K562 (cell line): Measurements from ENCODE around the gene SURF4. TPM values are rescaled to one million over a fixed set of nuclear protein-coding genes. Genes with fewer than 3 reads are reported as not detected.

Experiments
- ATAC-seq: fragments of 200-7000 bp; cut with Tn5 transposase; 3 replicates; pipeline ENCODE4 v1.9.1; 2020; ENCODE audit warnings: moderate library complexity
- BruUV-seq: library from RNA; stranded (reverse); fragments of 400-500 nt; replicated peaks from 2 replicates; lab custom pipeline; 2021; lab: Mats Ljungman, UMichigan
- CTCF ChIA-PET: fragments of 300-600 bp; formaldehyde crosslinking; extraction: SDS; loops from one replicate; lab custom pipeline; 2021; ENCODE audit warnings: low intra/inter-chr PET ratio; lab: Yijun Ruan, JAX
- POLR2A ChIA-PET: fragments of 300-600, 350-650 bp; sonication (Branson Sonifier 250); formaldehyde crosslinking; extraction: SDS; loops from one replicate; lab custom pipeline; 2021; ENCODE audit warnings: antibody characterized with exemption, inconsistent platforms; lab: Yijun Ruan, JAX
- DNase-seq, 4 experiments: peaks; one replicate each; pipeline versions ENCODE4 v3.0.0 to v3.0.0-alpha.2; 2011 to 2018; ENCODE audit warnings: low spot score in 3 of 4, mixed read lengths in 3 of 4; ENCODE audit errors: extremely low read depth in 1 of 4
- FAIRE-seq: peaks from 2 replicates; lab custom pipeline; 2011; peaks lifted over from hg19 to GRCh38; lab: Jason Lieb, UNC
- H2AFZ ChIP-seq: 2 replicates; pipeline ENCODE4 v1.6.0; 2011; ENCODE audit warnings: low read depth, low read length, control low read depth, inconsistent platforms
- H3K27ac ChIP-seq: fragments of 200-600 bp; 3 replicates; pipeline ENCODE4 v1.8.0; 2011; ENCODE audit warnings: low read depth, mild to moderate bottlenecking, control low read depth, inconsistent platforms, low read length, moderate library complexity, mixed read lengths; ENCODE audit errors: extremely low read depth
- H3K27me3 ChIP-seq, 2 experiments: fragments of 300-600 bp in 1 of 2; 2 replicates in 1 of 2; 3 replicates in 1 of 2; pipeline versions ENCODE4 v1.6.0 to v1.8.0; 2011; ENCODE audit warnings: inconsistent platforms in 2 of 2, low read length in 2 of 2, mild to moderate bottlenecking in 1 of 2, mixed read lengths in 1 of 2, moderate library complexity in 1 of 2; ENCODE audit not compliant: control insufficient read depth in 2 of 2, insufficient read depth in 2 of 2
- H3K36me3 ChIP-seq: fragments of 300-600 bp; 3 replicates; pipeline ENCODE4 v1.8.0; 2011; ENCODE audit warnings: mild to moderate bottlenecking, low read length, inconsistent platforms; ENCODE audit not compliant: control insufficient read depth, insufficient read depth
- H3K4me1 ChIP-seq, 2 experiments: fragments of 200-600 bp in 1 of 2; replicated peaks in 1 of 2; 2 replicates in 1 of 2; 3 replicates in 1 of 2; pipeline versions ENCODE4 v1.5.1 to v1.8.0; 2011; ENCODE audit warnings: inconsistent platforms in 2 of 2, low read length in 2 of 2, mild to moderate bottlenecking in 1 of 2, mixed read lengths in 1 of 2, moderate library complexity in 1 of 2; ENCODE audit not compliant: control insufficient read depth in 2 of 2, insufficient read depth in 2 of 2
- H3K4me2 ChIP-seq: 2 replicates; pipeline ENCODE4 v1.6.1; 2011; ENCODE audit warnings: low read length, control low read depth, inconsistent platforms, mixed read lengths; ENCODE audit not compliant: insufficient read depth
- H3K4me3 ChIP-seq: fragments of 200-600 bp; sonication (generic), shearing (Covaris generic); 2 replicates; pipeline ENCODE4 v1.5.1; 2016; ENCODE audit warnings: control low read depth, inconsistent platforms
- H3K79me2 ChIP-seq: fragments of 200-600 bp; 3 replicates; pipeline ENCODE4 v1.8.0; 2011; ENCODE audit warnings: low read length, inconsistent platforms; ENCODE audit not compliant: control insufficient read depth, insufficient read depth
- H3K9ac ChIP-seq, 2 experiments: 2 replicates each; pipeline versions ENCODE4 v1.6.0 to v1.6.1; 2011; ENCODE audit warnings: low read depth in 2 of 2, low read length in 2 of 2, control low read depth in 1 of 2, inconsistent platforms in 1 of 2, mild to moderate bottlenecking in 1 of 2, mixed read lengths in 1 of 2; ENCODE audit not compliant: insufficient read depth in 1 of 2
- H3K9me1 ChIP-seq: one replicate; pipeline ENCODE4 v1.6.0; 2011; ENCODE audit warnings: inconsistent platforms, mild to moderate bottlenecking, low read length, moderate library complexity; ENCODE audit not compliant: control insufficient read depth, insufficient read depth
- H3K9me3 ChIP-seq: replicated peaks from 2 replicates; pipeline ENCODE4 v1.5.1; 2011; ENCODE audit warnings: low read depth, low read length, inconsistent platforms; ENCODE audit not compliant: control insufficient read depth, insufficient read depth
- H4K20me1 ChIP-seq: replicated peaks from 2 replicates; pipeline ENCODE4 v1.6.1; 2011; ENCODE audit warnings: low read length, inconsistent platforms, mixed read lengths; ENCODE audit not compliant: control insufficient read depth, insufficient read depth
- BCLAF1 ChIP-seq, 2 experiments: fragments of 450-650 bp in 1 of 2; IDR thresholded peaks; 2 replicates each; pipeline ENCODE4 v1.6.1; 2011 to 2017; ENCODE audit warnings: low read depth in 2 of 2, antibody characterized with exemption in 1 of 2, borderline replicate concordance in 1 of 2, low read length in 1 of 2, mild to moderate bottlenecking in 1 of 2, mixed read lengths in 1 of 2; ENCODE audit not compliant: control insufficient read depth in 1 of 2
- E2F5 ChIP-seq: sonication (generic); formaldehyde crosslinking; IDR thresholded peaks from 2 replicates; pipeline ENCODE4 v1.8.0; 2022; ENCODE audit warnings: mild to moderate bottlenecking, missing genetic modification reagents
- EZH2 ChIP-seq: IDR thresholded peaks from 2 replicates; pipeline ENCODE4 v1.6.1; 2012; ENCODE audit warnings: low read depth, mild to moderate bottlenecking, inconsistent platforms, low read length, borderline replicate concordance
- RBFOX2 ChIP-seq: fragments of 200-400 bp; formaldehyde crosslinking; IDR thresholded peaks from 2 replicates; pipeline ENCODE4 v1.6.1; 2017; ENCODE audit warnings: low read depth, mild to moderate bottlenecking, low read length, moderate library complexity
- THRAP3 ChIP-seq: fragments of 450-650 bp; IDR thresholded peaks from 2 replicates; pipeline ENCODE4 v1.6.1; 2016; ENCODE audit warnings: mild to moderate bottlenecking, inconsistent platforms, borderline replicate concordance
- VEZF1 ChIP-seq: fragments of 200-800 bp; sonication (Bioruptor generic); IDR thresholded peaks from 2 replicates; pipeline ENCODE4 v1.6.1; 2017; ENCODE audit warnings: missing genetic modification characterization, missing compliant biosample characterization
- ZNF740 ChIP-seq, 3 experiments: fragments of 200-800 bp in 1 of 3; sonication (Bioruptor generic) in 1 of 3; sonication (generic) in 1 of 3; formaldehyde crosslinking in 1 of 3; IDR thresholded peaks; 2 replicates each; pipeline versions ENCODE4 v1.6.1 to v1.8.0; 2016 to 2022; ENCODE audit warnings: mild to moderate bottlenecking in 2 of 3, missing compliant biosample characterization in 2 of 3, missing genetic modification characterization in 2 of 3, missing genetic modification reagents in 1 of 3
- WGBS: fragments of 100-300 bp; shearing (Covaris generic); methylation state at CpG from one replicate; pipeline ENCODE4 v1.1.6; 2016; ENCODE audit warnings: low coverage, mixed read lengths; ENCODE audit not compliant: insufficient coverage; ENCODE audit errors: missing lambda C conversion rate; 5-methylcytosine and 5-hydroxymethylcytosine counted together
- in situ Hi-C: fragments of 300-500 bp; cut with MboI; formaldehyde crosslinking; loops from 4 replicates; pipeline ENCODE4 v1.15.0; 2018; ENCODE audit warnings: inconsistent platforms, mixed read lengths
- intact Hi-C: fragments of 100-400 bp; cut with micrococcal nuclease; formaldehyde crosslinking; loops from 2 replicates; pipeline ENCODE4 v1.14.2; 2022
- polyA plus RNA-seq, 8 experiments: library from polyadenylated mRNA; depleted of rRNA in 4 of 8; stranded (reverse) in 5 of 8; unstranded in 3 of 8; fragments of >200 nt; fragmentation: Nextera tagmentation in 2 of 8; fragmentation: Illumina TruSeq in 1 of 8; extraction: Ambion mirVana in 2 of 8; extraction: Trizol in 1 of 8; gene quantifications; 2 replicates each; pipeline versions ENCODE4 v1.2.1 to v1.2.3, GENCODE V29; 2011 to 2014; ENCODE audit warnings: inconsistent platforms in 1 of 8, missing spikeins in 1 of 8
- total RNA-seq, 7 experiments: library from RNA; depleted of rRNA in 6 of 7; stranded (reverse); fragments of >200 nt in 6 of 7; fragmentation: Illumina TruSeq in 2 of 7; extraction: Trizol in 2 of 7; gene quantifications; 2 replicates each; pipeline versions ENCODE4 v1.2.1 to v1.2.3, GENCODE V29; 2011 to 2021; ENCODE audit warnings: low replicate concordance in 1 of 7

SURF4 gene
- total and polyA plus RNA-seq, 9 of the 15 experiments (the other 6 are each of a cell fraction or from before 2014, with no cell fraction given) = 8.4 to 176 (median 130) TPM

GRCh38 chr9:133360400-133361393 lies 15.2 kb downstream of the SURF4 start (continued):
- TF ChIP-seq BCLAF1 (IDR thresholded peaks at IDR 0.05; ENCODE audit: borderline replicate concordance in 1 of 2, control insufficient read depth in 1 of 2, low read depth in 2 of 2, low read length in 1 of 2) = 0 out of 4 replicates have a peak, but pooled peaks of 1 of the 2 experiments have one; percentile 31

GRCh38 chr9:133359399-133360175 lies 16.3 kb downstream of the SURF4 start:
- H3K9me3 ChIP-seq = no peaks in the 10 kb centered on the region
- DNase-seq = peak in 2 of 4 experiments; percentile 53 to 62
- in situ Hi-C loops = no loop called here
- H3K27me3 ChIP-seq = no peaks in the 10 kb centered on the region
- peaks cover 35% of the 10 kb centered on the region for H4K20me1 ChIP-seq
- no peak overlapping the region for H3K4me2 ChIP-seq
- peak; percentile 46 for ATAC-seq
- peak overlapping the region in 1 of 2 experiments; percentile 70; a peak in 2 of 4 replicates for H3K9ac ChIP-seq
- no TSS peak for BruUV-seq
- peaks cover 17 to 50% of the 10 kb centered on the region in 2 experiments; a peak in 4 of 5 replicates for H3K4me1 ChIP-seq
- ChIA-PET CTCF (interaction anchor here (1.5 kb wide), 1 partner anchor 127 kb away, joined by 5 read pairs; no protein-coding TSS in a partner anchor), POLR2A (interaction anchor here (0.6 to 7.4 kb wide), 10 partner anchors 9 to 173 kb away, joined by 3 to 109 read pairs (median 4); partner anchors contain the start of genes CACFD1, MED22 and RPL7A)
- no peak overlapping the region for H2AFZ ChIP-seq
- 50% methylated on average over 16 of the region's 20 CpGs for WGBS
- H3K27ac ChIP-seq = no peak overlapping the region
- peak; percentile 64 for FAIRE-seq
- no peak overlapping the region for H3K4me3 ChIP-seq
- peaks cover 36% of the 10 kb centered on the region for H3K79me2 ChIP-seq
- H3K9me1 ChIP-seq = no peaks in the 10 kb centered on the region
- H3K36me3 ChIP-seq = peaks cover 74% of the 10 kb centered on the region
- intact Hi-C loops = loop anchor here (2.0 kb wide), 1 partner anchor 127 kb away; no protein-coding TSS in a partner anchor
- TF ChIP-seq ZNF740 (CRISPR knock-in tag; IDR thresholded peaks at IDR 0.05) (peak; percentile 78), ZNF740 (tag; IDR thresholded peaks at IDR 0.05) (peak in 1 of 2 experiments; percentile 49; a peak in 1 of 4 replicates), THRAP3 (no peak), VEZF1 (CRISPR knock-in tag) (peak; percentile 35; the same call in 1 of the 2 replicates), EZH2 (no peak), E2F5 (CRISPR knock-in tag) (0 out of 2 replicates have a peak, but pooled peaks have one; percentile 63), RBFOX2 (peak; percentile 46)
